GM12891 (cell line): ENCODE measurements around the gene CAVIN2.

Experiments used
- POLR2A ChIP-seq: IDR thresholded peaks from 2 replicates; pipeline ENCODE4 v1.6.1; 2011; ENCODE audit warnings: low read depth, low read length, control low read depth
- POLR2AphosphoS5 ChIP-seq: IDR thresholded peaks from 2 replicates; pipeline ENCODE4 v1.6.1; 2011; ENCODE audit warnings: low read depth, low read length, control low read depth
- SPI1 ChIP-seq: IDR thresholded peaks from 2 replicates; pipeline ENCODE4 v1.6.1; 2011; ENCODE audit warnings: low read depth, low read length, control low read depth
- TAF1 ChIP-seq: IDR thresholded peaks from 2 replicates; pipeline ENCODE4 v1.6.1; 2011; ENCODE audit warnings: low read depth, low read length, control low read depth

GRCh38 chr2:191831410-191831994, 15.4 kb downstream of the CAVIN2 start:
- TF ChIP-seq POLR2A (no peak), TAF1 (no peak), POLR2AphosphoS5 (no peak), SPI1 (no peak)
